Endothelial cell of umbilical vein (primary cell): ENCODE data around the gene RBKS. TPM values are rescaled to one million over a fixed set of nuclear protein-coding genes. Genes with fewer than 3 reads are reported as not detected.

Experiments used
- BruUV-seq: library from RNA; stranded (reverse); fragments of 400-500 nt; replicated peaks from 2 replicates; lab custom pipeline; 2021; lab: Mats Ljungman, UMichigan
- CTCF ChIA-PET: fragments of 300-600, 350-600 bp; sonication (Branson Sonifier 250); formaldehyde crosslinking; loops from one replicate; lab custom pipeline; 2021; ENCODE audit warnings: antibody characterized with exemption, inconsistent platforms; lab: Charles Lee
- POLR2A ChIA-PET: fragments of 300-600, 350-600 bp; sonication (Branson Sonifier 250); formaldehyde crosslinking; loops from one replicate; lab custom pipeline; 2021; ENCODE audit warnings: antibody characterized with exemption, inconsistent platforms; lab: Charles Lee
- DNase-seq: peaks from one replicate; pipeline ENCODE4 v3.0.0-alpha.2; 2011; ENCODE audit warnings: low read depth, low spot score
- FAIRE-seq: peaks from 2 replicates; lab custom pipeline; 2011; peaks lifted over from hg19 to GRCh38; lab: Jason Lieb, UNC
- H2AFZ ChIP-seq: 2 replicates; pipeline ENCODE4 v1.6.0; 2012; ENCODE audit warnings: low read depth, low read length, control low read depth, inconsistent platforms
- H3K27ac ChIP-seq: 2 replicates; pipeline ENCODE4 v1.5.1; 2011; ENCODE audit warnings: low read depth, mild to moderate bottlenecking, control low read depth, low read length, moderate library complexity; ENCODE audit not compliant: insufficient read depth
- H3K27me3 ChIP-seq, 2 experiments: 2 replicates each; pipeline versions ENCODE4 v1.6.0 to v1.6.1; 2011; ENCODE audit warnings: low read length in 2 of 2, mixed read lengths in 1 of 2; ENCODE audit not compliant: control insufficient read depth in 2 of 2, insufficient read depth in 2 of 2
- H3K36me3 ChIP-seq, 2 experiments: 2 replicates in 1 of 2; 3 replicates in 1 of 2; pipeline ENCODE4 v1.5.1; 2011; ENCODE audit warnings: low read length in 2 of 2, mild to moderate bottlenecking in 1 of 2, moderate library complexity in 1 of 2; ENCODE audit not compliant: control insufficient read depth in 2 of 2, insufficient read depth in 2 of 2; ENCODE audit errors: extremely low read depth in 1 of 2
- H3K4me1 ChIP-seq: 3 replicates; pipeline ENCODE4 v1.5.1; 2011; ENCODE audit warnings: mild to moderate bottlenecking, low read length; ENCODE audit not compliant: control insufficient read depth, insufficient read depth; ENCODE audit errors: extremely low read depth
- H3K4me2 ChIP-seq: 2 replicates; pipeline ENCODE4 v1.6.1; 2011; ENCODE audit warnings: low read length, control low read depth, mixed read lengths; ENCODE audit not compliant: insufficient read depth
- H3K4me3 ChIP-seq, 3 experiments: fragments of 200-600 bp in 1 of 3; sonication (generic), shearing (Covaris generic) in 1 of 3; replicated peaks in 1 of 3; 2 replicates each; pipeline ENCODE4 v1.5.1; 2011 to 2016; ENCODE audit warnings: control low read depth in 3 of 3, low read length in 3 of 3, mild to moderate bottlenecking in 2 of 3, inconsistent platforms in 1 of 3, low read depth in 1 of 3, moderate library complexity in 1 of 3; ENCODE audit not compliant: insufficient read depth in 1 of 3
- H3K79me2 ChIP-seq: 2 replicates; pipeline ENCODE4 v1.6.0; 2012; ENCODE audit warnings: low read length, inconsistent platforms; ENCODE audit not compliant: control insufficient read depth, insufficient read depth
- H3K9ac ChIP-seq: replicated peaks from 2 replicates; pipeline ENCODE3; 2011; ENCODE audit warnings: low read length, control low read depth; ENCODE audit not compliant: insufficient read depth; ENCODE audit errors: extremely low read depth
- H3K9me1 ChIP-seq: replicated peaks from 3 replicates; pipeline ENCODE4 v1.6.0; 2011; ENCODE audit warnings: mild to moderate bottlenecking, low read length; ENCODE audit not compliant: control insufficient read depth, insufficient read depth; ENCODE audit errors: extremely low read depth
- H3K9me3 ChIP-seq: replicated peaks from 2 replicates; pipeline ENCODE4 v1.5.1; 2012; ENCODE audit warnings: low read length, inconsistent platforms; ENCODE audit not compliant: control insufficient read depth, insufficient read depth
- H4K20me1 ChIP-seq: replicated peaks from 2 replicates; pipeline ENCODE3; 2011; ENCODE audit warnings: mild to moderate bottlenecking, low read length; ENCODE audit not compliant: control insufficient read depth, insufficient read depth; ENCODE audit errors: extremely low read depth
- EZH2 ChIP-seq: IDR thresholded peaks from 2 replicates; pipeline ENCODE4 v1.6.1; 2012; ENCODE audit warnings: borderline replicate concordance, low read depth, mild to moderate bottlenecking, moderate library complexity, low read length, inconsistent platforms; ENCODE audit not compliant: severe bottlenecking
- FOS ChIP-seq: IDR thresholded peaks from 2 replicates; pipeline ENCODE4 v1.6.1; 2011; ENCODE audit warnings: mild to moderate bottlenecking, low read length, moderate library complexity, borderline replicate concordance; ENCODE audit not compliant: insufficient read depth
- GATA2 ChIP-seq: IDR thresholded peaks from 2 replicates; pipeline ENCODE4 v1.7.0; 2011; ENCODE audit warnings: low read depth, mild to moderate bottlenecking, moderate library complexity, mixed read lengths, low read length; ENCODE audit not compliant: insufficient read length, insufficient read depth
- JUN ChIP-seq: IDR thresholded peaks from 2 replicates; pipeline ENCODE4 v1.6.1; 2011; ENCODE audit warnings: borderline replicate concordance, low read depth; ENCODE audit not compliant: insufficient read length, insufficient read depth
- MYC ChIP-seq: IDR thresholded peaks from one replicate; pipeline ENCODE4 v1.6.1; 2011; ENCODE audit warnings: mild to moderate bottlenecking, low read depth, low read length
- POLR2A ChIP-seq: IDR thresholded peaks from 2 replicates; pipeline ENCODE4 v1.6.1; 2012; ENCODE audit warnings: low read depth, mild to moderate bottlenecking, control low read depth, low read length
- POLR2AphosphoS5 ChIP-seq: IDR thresholded peaks from 2 replicates; pipeline ENCODE4 v1.6.1; 2012; ENCODE audit warnings: low read depth, mild to moderate bottlenecking, control low read depth, low read length, moderate library complexity; ENCODE audit not compliant: insufficient read depth
- dilution Hi-C: fragments of 300-500 bp; cut with MboI; formaldehyde crosslinking; loops from one replicate; pipeline ENCODE4 v1.15.0; 2019; ENCODE audit warnings: low sequenced_read_pairs; ENCODE audit not compliant: extremely low pct_ligation_motif_present
- intact Hi-C: fragments of 100-400 bp; cut with micrococcal nuclease; formaldehyde crosslinking; loops from one replicate; pipeline ENCODE4 v1.10.0; 2022
- polyA plus RNA-seq, 4 experiments: library from polyadenylated mRNA; depleted of rRNA in 3 of 4; stranded (reverse) in 3 of 4; unstranded in 1 of 4; fragments of >200 nt; gene quantifications; 2 replicates each; pipeline versions ENCODE4 v1.2.1 to v1.2.3, GENCODE V29; 2011 to 2012; ENCODE audit warnings: missing spikeins in 1 of 4
- total RNA-seq: library from RNA; stranded (reverse); gene quantifications from 2 replicates; pipeline ENCODE4 v1.2.3, GENCODE V29; 2021
- TF ChIP-seq, protein P1 (sequence below), 2 donors: IDR thresholded peaks; 1 replicate in 1 of 2; 2 replicates in 1 of 2; pipeline ENCODE4 v1.5.1; 2011; ENCODE audit warnings: low read length in 2 of 2, mild to moderate bottlenecking in 2 of 2, moderate library complexity in 2 of 2, control low read depth in 1 of 2, inconsistent platforms in 1 of 2, low read depth in 1 of 2; ENCODE audit not compliant: insufficient read depth in 1 of 2; ENCODE audit errors: extremely low read depth in 1 of 2
- TF ChIP-seq, protein P2 (sequence below): IDR thresholded peaks from 2 replicates; pipeline ENCODE4 v1.6.1; 2011; ENCODE audit not compliant: insufficient read depth, insufficient read length

Gene RBKS
- total and polyA plus RNA-seq, 2 donors (not counting 3 experiments of a cell fraction or from before 2014, with no cell fraction given), result 0.64 to 1.8 TPM

DNA sequence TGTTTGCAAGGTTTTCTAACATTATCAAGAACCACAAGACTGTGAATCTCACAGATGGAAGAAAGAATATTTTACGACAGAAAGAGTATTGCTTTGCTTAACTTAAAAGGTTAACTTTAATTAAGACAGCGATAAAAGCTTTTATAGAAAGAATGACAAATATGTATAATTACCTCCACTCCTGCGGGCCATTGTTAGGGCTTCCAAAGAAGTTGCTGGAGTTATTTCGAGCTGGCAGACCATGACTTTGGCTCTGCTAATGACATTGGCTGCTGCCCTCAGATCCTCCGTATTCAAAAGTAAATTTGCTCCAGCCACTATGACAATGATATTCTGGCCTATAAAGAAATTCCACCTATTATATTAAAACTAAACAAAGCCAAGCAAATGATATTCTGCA is 47.3 kb downstream of the RBKS start:
- Histone ChIP-seq H3K36me3 (no peaks in the 10 kb centered on the region), H4K20me1 (no peaks in the 10 kb centered on the region), H3K4me3 (no peak overlapping the region), H3K79me2 (no peaks in the 10 kb centered on the region), H3K9me3 (no peaks in the 10 kb centered on the region), H3K9ac (no peak overlapping the region), H2AFZ (no peak overlapping the region), H3K9me1 (no peaks in the 10 kb centered on the region), H3K27me3 (no peaks in the 10 kb centered on the region), H3K27ac (no peak overlapping the region), H3K4me1 (no peaks in the 10 kb centered on the region), H3K4me2 (no peak overlapping the region)
- TF ChIP-seq POLR2AphosphoS5 (no peak), JUN (no peak), EZH2 (no peak), GATA2 (no peak), FOS (no peak), POLR2A (no peak), MYC (no peak)
- TF ChIP-seq, protein P1, sequence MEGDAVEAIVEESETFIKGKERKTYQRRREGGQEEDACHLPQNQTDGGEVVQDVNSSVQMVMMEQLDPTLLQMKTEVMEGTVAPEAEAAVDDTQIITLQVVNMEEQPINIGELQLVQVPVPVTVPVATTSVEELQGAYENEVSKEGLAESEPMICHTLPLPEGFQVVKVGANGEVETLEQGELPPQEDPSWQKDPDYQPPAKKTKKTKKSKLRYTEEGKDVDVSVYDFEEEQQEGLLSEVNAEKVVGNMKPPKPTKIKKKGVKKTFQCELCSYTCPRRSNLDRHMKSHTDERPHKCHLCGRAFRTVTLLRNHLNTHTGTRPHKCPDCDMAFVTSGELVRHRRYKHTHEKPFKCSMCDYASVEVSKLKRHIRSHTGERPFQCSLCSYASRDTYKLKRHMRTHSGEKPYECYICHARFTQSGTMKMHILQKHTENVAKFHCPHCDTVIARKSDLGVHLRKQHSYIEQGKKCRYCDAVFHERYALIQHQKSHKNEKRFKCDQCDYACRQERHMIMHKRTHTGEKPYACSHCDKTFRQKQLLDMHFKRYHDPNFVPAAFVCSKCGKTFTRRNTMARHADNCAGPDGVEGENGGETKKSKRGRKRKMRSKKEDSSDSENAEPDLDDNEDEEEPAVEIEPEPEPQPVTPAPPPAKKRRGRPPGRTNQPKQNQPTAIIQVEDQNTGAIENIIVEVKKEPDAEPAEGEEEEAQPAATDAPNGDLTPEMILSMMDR (IDR thresholded peaks at IDR 0.05; ENCODE audit: extremely low read depth in 1 of 2, insufficient read depth in 1 of 2, low read depth in 1 of 2, low read length in 2 of 2), result no peak
- TF ChIP-seq, protein P2, sequence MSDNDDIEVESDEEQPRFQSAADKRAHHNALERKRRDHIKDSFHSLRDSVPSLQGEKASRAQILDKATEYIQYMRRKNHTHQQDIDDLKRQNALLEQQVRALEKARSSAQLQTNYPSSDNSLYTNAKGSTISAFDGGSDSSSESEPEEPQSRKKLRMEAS, result no peak
- DNase-seq (no peak), FAIRE-seq (no peak)
- dilution Hi-C loops (no loop called here), intact Hi-C loops (no loop called here)
- POLR2A ChIA-PET, result no interaction called here
- CTCF ChIA-PET, result interaction anchor here (2.6 kb wide), 1 partner anchor 9 kb away, joined by 6 read pairs; no protein-coding TSS in a partner anchor
- BruUV-seq, result no TSS peak
